GM18517 (cell line): Measurements from ENCODE around the gene UBFD1.
"Not testable (repeated sequence)": the region's sequence is repeated elsewhere in the genome, so short reads cannot be mapped to it uniquely, and the experiment has no call there.

ENCODE experiments used
- ATAC-seq: cut with Tn5 transposase; IDR thresholded peaks from one replicate; pipeline ENCODE4 v1.9.1; 2021; ENCODE audit warnings: mild to moderate bottlenecking, moderate library complexity; ENCODE audit not compliant: unreplicated experiment

UBFD1 gene

DNA sequence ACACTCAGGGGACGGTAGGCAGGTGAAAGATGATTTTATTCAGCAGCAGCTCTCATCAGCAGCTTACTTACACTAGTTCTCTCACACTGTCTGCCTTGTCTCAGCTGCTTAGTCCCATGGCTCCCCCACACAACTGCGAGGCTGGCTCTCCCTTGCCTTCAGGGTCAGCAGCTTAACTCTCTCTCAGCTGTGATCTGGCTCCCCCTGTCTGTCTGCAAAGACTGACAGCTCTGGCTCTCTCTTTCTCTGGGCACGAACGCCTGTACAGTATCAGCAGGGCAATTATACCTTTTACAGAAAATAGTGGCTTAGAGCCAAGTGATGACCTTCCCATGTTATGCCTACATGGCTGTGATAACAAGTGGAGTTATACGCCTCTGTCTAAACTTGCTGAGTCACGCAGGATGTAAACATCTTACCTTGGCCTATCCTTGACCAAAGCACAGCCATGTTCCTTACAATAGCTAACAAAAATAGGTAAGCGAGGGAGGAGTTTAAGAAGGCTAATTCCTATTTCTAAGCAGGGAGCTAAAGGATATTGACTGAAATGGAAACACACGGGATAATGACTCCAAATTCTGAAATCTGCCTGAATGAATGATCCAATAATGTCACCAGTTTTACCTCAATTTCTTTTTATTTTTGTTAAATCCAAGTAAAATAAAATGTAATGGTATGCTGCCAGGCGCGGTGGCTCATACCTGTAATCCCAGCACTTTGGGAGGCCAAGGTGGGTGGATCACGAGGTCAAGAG lies 39.7 kb downstream of the UBFD1 start:
- no peak for ATAC-seq

DNA sequence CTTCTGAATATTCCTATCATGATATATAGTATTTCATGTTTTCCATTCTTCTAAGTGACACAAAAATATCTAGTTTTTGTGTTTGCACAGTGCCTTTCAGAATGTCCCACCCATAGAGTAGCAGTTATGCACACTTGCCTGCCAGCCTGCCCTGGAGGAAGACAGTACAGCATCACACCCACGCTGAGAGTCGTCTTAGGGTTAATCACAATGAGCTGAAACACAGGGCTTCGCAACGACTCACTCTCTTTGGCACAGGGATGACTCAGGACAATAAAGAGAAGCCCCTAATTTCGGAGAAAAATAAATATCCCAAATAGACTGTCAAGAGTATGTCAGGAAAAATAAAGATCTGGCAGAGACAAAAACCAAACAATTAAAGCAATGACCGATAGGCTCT lies 50.2 kb downstream of the UBFD1 start:
- no peak for ATAC-seq

DNA sequence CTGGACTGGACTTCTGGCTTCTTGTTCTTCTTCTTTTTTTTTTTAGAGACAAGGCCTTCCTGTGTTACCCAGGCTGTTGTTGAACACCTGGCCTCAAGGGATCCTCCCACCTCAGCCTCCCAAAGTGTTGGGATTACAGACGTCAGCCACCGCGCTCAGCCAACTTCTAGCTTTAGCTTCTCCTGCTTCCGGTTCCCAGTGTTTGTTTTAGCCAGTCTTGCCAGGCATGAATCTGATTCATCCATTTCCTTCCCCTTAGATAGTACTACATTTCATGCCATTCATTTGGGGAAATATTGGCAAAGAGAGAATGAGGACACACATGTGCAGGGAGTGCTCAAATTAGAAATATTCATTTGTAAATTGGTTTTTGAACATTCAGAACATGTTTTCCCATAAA lies 50.7 kb downstream of the UBFD1 start:
- ATAC-seq = no peak

DNA sequence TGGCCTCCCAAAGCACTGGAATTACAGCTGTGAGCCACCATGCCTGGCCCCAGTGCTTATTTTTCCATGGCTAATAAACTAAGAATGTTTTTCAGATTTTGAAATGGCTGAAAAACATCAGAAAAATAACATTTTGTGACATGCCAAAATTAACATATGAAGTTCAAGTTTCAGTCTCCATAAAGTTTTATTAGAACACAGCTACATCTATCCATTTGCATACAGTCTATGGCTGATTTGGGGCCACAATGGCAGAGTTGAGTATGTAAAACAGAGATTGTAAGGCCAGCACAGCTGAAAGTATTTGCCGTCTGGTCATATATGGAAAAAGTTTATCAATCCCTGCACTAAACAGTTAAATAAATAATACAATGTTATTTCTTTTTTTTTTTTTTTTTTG lies 52.4 kb downstream of the UBFD1 start:
- ATAC-seq = no peak

DNA sequence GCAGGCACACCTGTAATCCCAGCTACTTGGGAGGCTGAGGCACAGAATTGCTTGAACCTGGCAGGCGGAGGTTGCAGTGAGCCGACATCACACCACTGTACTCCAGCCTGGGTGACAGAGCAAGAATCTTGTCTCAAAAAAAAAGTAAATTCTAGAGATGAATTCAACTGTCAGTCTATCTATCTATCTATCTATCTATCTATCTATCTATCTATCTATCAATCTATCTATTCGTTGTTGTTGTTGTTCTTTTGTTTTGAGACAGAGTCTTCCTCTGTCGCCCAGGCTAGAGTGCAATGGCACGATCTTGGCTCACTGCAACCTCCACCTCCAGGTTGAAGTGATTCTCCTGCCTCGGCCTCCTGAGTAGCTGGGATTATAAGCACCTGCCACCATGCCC lies 53.4 kb downstream of the UBFD1 start:
- not testable (repeated sequence) for ATAC-seq

DNA sequence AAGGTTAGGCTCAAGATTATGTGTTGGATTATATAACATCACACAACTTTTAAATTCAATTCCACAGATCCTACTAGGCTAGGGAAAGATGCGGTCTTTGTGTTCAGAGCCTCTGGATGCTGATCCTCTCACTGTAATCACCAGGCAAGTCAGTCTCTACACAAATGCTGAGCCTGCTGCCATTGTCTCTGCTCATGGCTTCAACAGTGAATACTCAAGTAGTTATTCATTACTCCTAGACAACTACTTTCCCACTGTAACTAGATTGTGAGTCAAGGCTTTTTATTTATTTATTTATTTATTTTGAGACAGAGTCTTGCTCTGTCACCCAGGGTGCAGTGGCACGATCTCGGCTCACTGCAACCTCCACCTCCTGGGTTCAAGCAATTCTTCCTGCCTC lies 54.4 kb downstream of the UBFD1 start:
- ATAC-seq = no peak

DNA sequence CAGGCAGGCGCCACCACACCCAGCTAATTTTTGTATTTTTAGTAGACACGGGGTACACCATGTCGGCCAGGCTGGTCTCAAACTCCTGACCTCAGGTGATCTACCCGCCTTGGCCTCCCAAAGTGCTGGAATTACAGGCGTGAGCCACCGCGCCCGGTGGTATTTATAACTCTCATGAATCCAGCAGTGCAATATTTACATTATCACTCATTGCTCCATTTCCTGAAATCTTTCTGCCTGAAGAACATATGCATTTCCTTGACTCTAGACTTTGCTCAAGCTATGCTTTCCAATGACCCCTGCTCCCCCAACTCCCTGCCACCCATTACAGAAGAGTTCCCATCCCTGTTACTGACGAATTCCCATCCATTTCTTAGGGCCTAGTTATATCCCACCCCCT lies 58.3 kb downstream of the UBFD1 start:
- no peak for ATAC-seq
